ENCODE data around the gene LGR4.
"Not testable (repeated sequence)": the region's sequence is repeated elsewhere in the genome, so short reads cannot be mapped to it uniquely, and the experiment has no call there.

The LGR4 gene

GRCh38 chr11:27472398-27473016 lies at the start of gene LGR4:
LGR4 (minus strand) TSS chr11:27472790; CDS start chr11:27472302, 488 bp downstream.
- peak; percentile 72 for DNase-seq

GRCh38 chr11:27520226-27520625 lies 47.6 kb upstream of the LGR4 start:
- no peak for DNase-seq

- no peak for DNase-seq
Observed at GRCh38 chr11:27518518-27518917, 45.9 kb upstream of the LGR4 start.

- DNase-seq = not testable (repeated sequence)
Observed at GRCh38 chr11:27517490-27517889, 44.9 kb upstream of the LGR4 start.

GRCh38 chr11:27514558-27514957 lies 42.0 kb upstream of the LGR4 start:
- DNase-seq = no peak

- no peak for DNase-seq
Observed at GRCh38 chr11:27514076-27514475, 41.5 kb upstream of the LGR4 start.

GRCh38 chr11:27513389-27513788 lies 40.8 kb upstream of the LGR4 start:
- DNase-seq = no peak

GRCh38 chr11:27512238-27512637 lies 39.6 kb upstream of the LGR4 start:
- no peak for DNase-seq

GRCh38 chr11:27509908-27510307 lies 37.3 kb upstream of the LGR4 start:
- no peak for DNase-seq

- DNase-seq = no peak
Observed at GRCh38 chr11:27507557-27508322, 35.1 kb upstream of the LGR4 start.

GRCh38 chr11:27506200-27507182 lies 33.9 kb upstream of the LGR4 start, which contains the start of gene LIN7C:
LIN7C (minus strand) TSS chr11:27506769; CDS start chr11:27506752, 17 bp downstream.
- peak; percentile 85 for DNase-seq

GRCh38 chr11:27505781-27506180 lies 33.2 kb upstream of the LGR4 start:
- DNase-seq = no peak

GRCh38 chr11:27504205-27504604 lies 31.6 kb upstream of the LGR4 start:
- no peak for DNase-seq

GRCh38 chr11:27501100-27501499 lies 28.5 kb upstream of the LGR4 start:
- no peak for DNase-seq

GRCh38 chr11:27497911-27498310 lies 25.3 kb upstream of the LGR4 start:
- DNase-seq = no peak

- DNase-seq = peak; percentile 10
Observed at GRCh38 chr11:27497284-27497866, 24.8 kb upstream of the LGR4 start.

GRCh38 chr11:27496461-27496860 lies 23.9 kb upstream of the LGR4 start:
- DNase-seq = no peak

GRCh38 chr11:27495710-27496300 lies 23.2 kb upstream of the LGR4 start:
- DNase-seq = no peak

GRCh38 chr11:27489092-27489491 lies 16.5 kb upstream of the LGR4 start:
- DNase-seq = no peak

- DNase-seq = no peak
Observed at GRCh38 chr11:27487706-27488105, 15.1 kb upstream of the LGR4 start.

- peak; percentile 68 for DNase-seq
Observed at GRCh38 chr11:27485930-27486773, 13.6 kb upstream of the LGR4 start.
